DND-41 (cell line): ENCODE data around the gene RPS17.

Experiments used
- ATAC-seq: fragments of 200-7000 bp; cut with Tn5 transposase; 3 replicates; pipeline ENCODE4 v1.9.1; 2021; ENCODE audit warnings: low read depth; ENCODE audit not compliant: insufficient read depth
- DNase-seq: peaks from one replicate; pipeline ENCODE4 v3.0.0-alpha.2; 2020
- H2AFZ ChIP-seq: 2 replicates; pipeline ENCODE4 v1.6.0; 2012; ENCODE audit warnings: low read depth, low read length
- H3K27ac ChIP-seq: 2 replicates; pipeline ENCODE4 v1.5.1; 2012; ENCODE audit warnings: low read length, inconsistent platforms
- H3K27me3 ChIP-seq: fragments of 200-600 bp; sonication (generic); 2 replicates; pipeline ENCODE4 v1.6.0; 2012; ENCODE audit warnings: low read length, mild to moderate bottlenecking, inconsistent platforms; ENCODE audit not compliant: insufficient read depth, poor library complexity
- H3K36me3 ChIP-seq: 2 replicates; pipeline ENCODE4 v1.5.1; 2012; ENCODE audit warnings: low read length, inconsistent platforms; ENCODE audit not compliant: insufficient read depth
- H3K4me1 ChIP-seq: 2 replicates; pipeline ENCODE4 v1.5.1; 2012; ENCODE audit warnings: mild to moderate bottlenecking, low read length; ENCODE audit not compliant: insufficient read depth
- H3K4me2 ChIP-seq: 2 replicates; pipeline ENCODE4 v1.6.0; 2012; ENCODE audit warnings: mild to moderate bottlenecking, moderate library complexity, low read length, inconsistent platforms; ENCODE audit not compliant: insufficient read depth
- H3K4me3 ChIP-seq, 2 experiments: fragments of 200-600 bp in 1 of 2; shearing (Covaris generic) in 1 of 2; 2 replicates each; pipeline ENCODE4 v1.5.1; 2012 to 2016; ENCODE audit warnings: inconsistent platforms in 2 of 2, low read length in 2 of 2, mild to moderate bottlenecking in 2 of 2, low read depth in 1 of 2, moderate library complexity in 1 of 2
- H3K79me2 ChIP-seq: 2 replicates; pipeline ENCODE4 v1.6.0; 2012; ENCODE audit warnings: low read length, inconsistent platforms; ENCODE audit not compliant: insufficient read depth
- H3K9ac ChIP-seq: 2 replicates; pipeline ENCODE4 v1.6.0; 2012; ENCODE audit warnings: low read depth, mild to moderate bottlenecking, inconsistent platforms, low read length, moderate library complexity
- H3K9me3 ChIP-seq: 2 replicates; pipeline ENCODE4 v1.5.1; 2012; ENCODE audit warnings: low read length, moderate library complexity, mild to moderate bottlenecking, inconsistent platforms; ENCODE audit not compliant: insufficient read depth, severe bottlenecking
- H4K20me1 ChIP-seq: 2 replicates; pipeline ENCODE4 v1.6.0; 2012; ENCODE audit warnings: low read length; ENCODE audit not compliant: insufficient read depth
- EZH2 ChIP-seq: IDR thresholded peaks from 3 replicates; pipeline ENCODE4 v1.6.1; 2012; ENCODE audit warnings: borderline replicate concordance, low read depth, mild to moderate bottlenecking, moderate library complexity, low read length, inconsistent platforms; ENCODE audit not compliant: severe bottlenecking
- TF ChIP-seq, protein P1 (sequence below): IDR thresholded peaks from 2 replicates; pipeline ENCODE4 v1.5.1; 2012; ENCODE audit warnings: borderline replicate concordance, low read length, moderate library complexity, mild to moderate bottlenecking; ENCODE audit not compliant: poor library complexity, severe bottlenecking; ENCODE audit errors: extremely low read depth

RPS17 gene

DNA sequence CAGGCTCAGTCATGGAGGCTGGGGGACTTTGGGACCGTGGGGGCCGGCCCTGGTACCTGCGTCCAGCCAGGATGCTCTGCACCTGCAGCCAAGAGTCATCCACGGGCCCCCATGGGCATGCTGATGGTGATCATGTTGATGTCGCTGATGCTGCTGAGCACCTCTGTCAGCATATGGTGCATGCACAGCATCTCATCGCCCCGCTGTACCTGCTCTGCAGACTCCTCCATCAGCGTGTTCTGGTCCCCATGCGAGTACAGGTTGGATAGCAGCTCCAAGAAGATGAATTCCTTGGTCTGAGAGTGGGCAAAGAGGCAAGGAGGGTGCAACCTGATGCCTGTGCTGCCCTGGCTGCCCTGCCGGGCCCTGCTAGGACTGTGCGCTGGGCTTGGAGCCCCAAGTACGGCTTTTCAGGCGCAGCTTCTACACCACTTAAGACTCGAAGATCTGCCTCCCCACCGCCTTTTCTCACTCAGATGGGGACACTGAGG, 7.2 kb downstream of the RPS17 start:
- Histone ChIP-seq H4K20me1 (peaks cover 28% of the 10 kb centered on the region), H3K4me2 (no peak overlapping the region)

DNA sequence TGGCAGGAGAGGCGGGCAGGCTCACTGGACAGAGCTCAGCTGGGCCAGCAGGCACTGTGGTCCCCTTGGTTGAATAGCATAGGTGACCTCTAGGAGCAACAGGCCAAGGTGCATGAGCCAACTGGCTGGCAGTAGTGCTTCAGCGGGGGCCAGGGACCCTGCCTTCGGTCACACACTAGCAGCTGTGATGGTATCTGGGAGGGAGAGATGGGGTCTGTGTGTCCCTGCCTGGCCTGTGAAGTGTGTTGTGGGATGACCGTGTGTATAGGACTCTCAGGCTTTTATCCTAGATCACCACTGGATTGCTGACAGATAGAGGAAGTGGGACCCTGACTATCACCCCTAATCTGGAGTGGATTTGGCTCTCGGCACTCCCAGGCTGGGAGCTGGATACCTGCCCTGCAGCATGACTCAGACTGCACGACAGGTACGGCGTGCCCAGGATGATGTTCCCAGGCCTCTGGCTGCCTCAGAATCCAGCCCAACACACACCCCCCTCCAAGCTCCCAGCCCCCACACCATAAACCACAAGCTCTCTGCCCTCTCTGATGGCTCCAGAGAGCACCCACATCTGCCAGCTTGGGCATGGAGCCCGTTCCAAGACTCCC, 7.8 kb downstream of the RPS17 start:
- TF ChIP-seq EZH2 = no peak
- TF ChIP-seq, protein P1, sequence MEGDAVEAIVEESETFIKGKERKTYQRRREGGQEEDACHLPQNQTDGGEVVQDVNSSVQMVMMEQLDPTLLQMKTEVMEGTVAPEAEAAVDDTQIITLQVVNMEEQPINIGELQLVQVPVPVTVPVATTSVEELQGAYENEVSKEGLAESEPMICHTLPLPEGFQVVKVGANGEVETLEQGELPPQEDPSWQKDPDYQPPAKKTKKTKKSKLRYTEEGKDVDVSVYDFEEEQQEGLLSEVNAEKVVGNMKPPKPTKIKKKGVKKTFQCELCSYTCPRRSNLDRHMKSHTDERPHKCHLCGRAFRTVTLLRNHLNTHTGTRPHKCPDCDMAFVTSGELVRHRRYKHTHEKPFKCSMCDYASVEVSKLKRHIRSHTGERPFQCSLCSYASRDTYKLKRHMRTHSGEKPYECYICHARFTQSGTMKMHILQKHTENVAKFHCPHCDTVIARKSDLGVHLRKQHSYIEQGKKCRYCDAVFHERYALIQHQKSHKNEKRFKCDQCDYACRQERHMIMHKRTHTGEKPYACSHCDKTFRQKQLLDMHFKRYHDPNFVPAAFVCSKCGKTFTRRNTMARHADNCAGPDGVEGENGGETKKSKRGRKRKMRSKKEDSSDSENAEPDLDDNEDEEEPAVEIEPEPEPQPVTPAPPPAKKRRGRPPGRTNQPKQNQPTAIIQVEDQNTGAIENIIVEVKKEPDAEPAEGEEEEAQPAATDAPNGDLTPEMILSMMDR = no peak
- ATAC-seq (no peak), DNase-seq (no peak)
- 0 out of 2 replicates have a peak, but pooled peaks cover 4% of the 10 kb centered on the region for H3K4me1 ChIP-seq
- no peaks in the 10 kb centered on the region for H3K27me3 ChIP-seq
- peaks cover 39% of the 10 kb centered on the region for H3K36me3 ChIP-seq
- peaks cover 23% of the 10 kb centered on the region for H4K20me1 ChIP-seq
- H3K4me3 ChIP-seq = no peak overlapping the region
- no peak overlapping the region for H3K27ac ChIP-seq
- peaks cover 3% of the 10 kb centered on the region for H3K79me2 ChIP-seq
- no peaks in the 10 kb centered on the region for H3K9me3 ChIP-seq
- no peak overlapping the region for H3K4me2 ChIP-seq
- no peak overlapping the region for H3K9ac ChIP-seq
- no peak overlapping the region for H2AFZ ChIP-seq

More for the DNA sequence above, 7.2 kb downstream of the RPS17 start:
- no peak overlapping the region for H3K4me3 ChIP-seq
- TF ChIP-seq, protein P1 = no peak
- TF ChIP-seq EZH2 = no peak
- H3K4me1 ChIP-seq = peaks cover 9% of the 10 kb centered on the region; the same call in 1 of the 2 replicates
- no peaks in the 10 kb centered on the region for H3K9me3 ChIP-seq
- DNase-seq (no peak), ATAC-seq (no peak)
- H3K36me3 ChIP-seq = peaks cover 44% of the 10 kb centered on the region
- no peak overlapping the region for H2AFZ ChIP-seq
- H3K9ac ChIP-seq = no peak overlapping the region
- no peaks in the 10 kb centered on the region for H3K27me3 ChIP-seq
- no peak overlapping the region for H3K27ac ChIP-seq
- H3K79me2 ChIP-seq = peaks cover 9% of the 10 kb centered on the region

DNA sequence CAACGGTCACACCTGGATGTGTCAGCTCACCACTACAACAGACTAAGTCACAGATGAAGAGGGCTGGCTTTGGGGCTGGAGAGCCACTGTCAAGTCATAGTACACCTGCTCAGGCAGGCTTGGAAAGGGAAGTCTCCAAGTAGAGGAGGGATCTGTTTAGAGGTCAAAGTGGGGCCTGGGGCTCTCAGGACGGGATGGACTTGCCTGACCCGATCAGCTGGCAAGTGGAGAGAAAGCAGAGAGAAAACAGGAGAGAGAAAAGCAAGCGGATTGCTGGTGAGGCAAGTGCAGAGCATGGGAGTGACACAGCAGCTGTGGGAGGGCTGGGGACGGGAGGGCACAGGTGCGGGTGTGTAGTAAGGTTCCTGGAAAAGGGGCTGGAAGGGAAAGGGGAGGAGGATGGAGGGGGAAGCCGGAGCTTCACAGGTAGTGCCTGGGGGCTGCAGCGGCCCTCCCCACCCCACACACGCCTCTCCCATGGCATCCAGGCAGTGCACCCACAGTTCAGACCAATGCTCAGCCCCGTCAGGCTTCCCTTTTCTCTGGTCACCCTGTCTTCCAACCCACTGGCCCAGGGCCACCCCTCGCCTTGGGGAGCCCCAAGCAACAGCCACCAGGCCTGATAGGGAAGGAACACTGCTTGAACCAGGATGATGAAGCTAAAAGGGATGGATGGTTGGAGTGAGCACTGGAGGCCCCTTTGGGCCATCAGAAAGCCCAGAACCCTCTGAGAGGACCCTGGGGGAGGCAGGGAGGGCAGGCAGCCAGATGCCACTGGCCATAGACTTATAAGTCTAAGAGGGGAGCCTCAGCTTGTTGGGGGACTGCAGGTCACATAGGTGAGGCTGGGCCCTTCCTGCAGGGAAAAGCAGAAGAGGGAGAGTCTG, 8.5 kb downstream of the RPS17 start:
- no peaks in the 10 kb centered on the region for H3K27me3 ChIP-seq
- H4K20me1 ChIP-seq = peaks cover 16% of the 10 kb centered on the region
- H3K27ac ChIP-seq = no peak overlapping the region
- no peak overlapping the region for H3K4me2 ChIP-seq
- H3K79me2 ChIP-seq = no peaks in the 10 kb centered on the region
- ATAC-seq = no peak
- no peak for DNase-seq
- no peak overlapping the region for H2AFZ ChIP-seq
- no peaks in the 10 kb centered on the region for H3K9me3 ChIP-seq
- H3K4me3 ChIP-seq = no peak overlapping the region
- TF ChIP-seq EZH2 = no peak
- TF ChIP-seq, protein P1 = no peak
- H3K4me1 ChIP-seq = 0 out of 2 replicates have a peak, but pooled peaks cover 4% of the 10 kb centered on the region
- H3K9ac ChIP-seq = no peak overlapping the region
- peaks cover 31% of the 10 kb centered on the region for H3K36me3 ChIP-seq
